HG02938 (cell line): ENCODE data around the gene DYNLRB1.
A peak's percentile ranks its signal among the peaks of the same experiment; 100 is the strongest.
"Not testable (repeated sequence)": the region's sequence is repeated elsewhere in the genome, so short reads cannot be mapped to it uniquely, and the experiment has no call there.

Experiments used
- ATAC-seq: cut with Tn5 transposase; IDR thresholded peaks from one replicate; pipeline ENCODE4 v1.9.1; 2021; ENCODE audit warnings: mild to moderate bottlenecking, moderate library complexity; ENCODE audit not compliant: unreplicated experiment

DYNLRB1 gene

GRCh38 chr20:34516247-34517113 is at the start of gene DYNLRB1:
Gene DYNLRB1 (plus strand): TSS chr20:34516422. CDS start chr20:34516459, 37 bp downstream.
- ATAC-seq = peak; percentile 65

GRCh38 chr20:34468951-34469350 is 47.3 kb upstream of the DYNLRB1 start:
- no peak for ATAC-seq

- no peak for ATAC-seq
These were observed 43.8 kb upstream of the DYNLRB1 start for GRCh38 chr20:34472246-34472925.

- no peak for ATAC-seq
These were observed 42.8 kb upstream of the DYNLRB1 start for GRCh38 chr20:34473262-34473883.

- no peak for ATAC-seq
These were observed 40.1 kb upstream of the DYNLRB1 start for GRCh38 chr20:34475979-34476736.

- ATAC-seq = no peak
These were observed 36.6 kb upstream of the DYNLRB1 start for GRCh38 chr20:34479627-34480026.

GRCh38 chr20:34482154-34482553 is 34.1 kb upstream of the DYNLRB1 start:
- not testable (repeated sequence) for ATAC-seq

- not testable (repeated sequence) for ATAC-seq
These were observed 32.5 kb upstream of the DYNLRB1 start for GRCh38 chr20:34483585-34484220.

- ATAC-seq = no peak
These were observed 31.1 kb upstream of the DYNLRB1 start for GRCh38 chr20:34485068-34485634.

- no peak for ATAC-seq
These were observed 24.8 kb upstream of the DYNLRB1 start for GRCh38 chr20:34491226-34491931.

- ATAC-seq = no peak
These were observed 24.2 kb upstream of the DYNLRB1 start for GRCh38 chr20:34491932-34492509.

- ATAC-seq = no peak
These were observed 22.6 kb upstream of the DYNLRB1 start for GRCh38 chr20:34493646-34494045.

- no peak for ATAC-seq
These were observed 20.9 kb upstream of the DYNLRB1 start for GRCh38 chr20:34495307-34495706.

- ATAC-seq = no peak
These were observed 20.3 kb upstream of the DYNLRB1 start for GRCh38 chr20:34495916-34496315.

GRCh38 chr20:34497596-34497995 is 18.6 kb upstream of the DYNLRB1 start:
- not testable (repeated sequence) for ATAC-seq

GRCh38 chr20:34500823-34501222 is 15.4 kb upstream of the DYNLRB1 start:
- no peak for ATAC-seq

- ATAC-seq = no peak
These were observed 9.7 kb upstream of the DYNLRB1 start for GRCh38 chr20:34506480-34506879.

GRCh38 chr20:34507702-34508413 is 8.4 kb upstream of the DYNLRB1 start:
- ATAC-seq = no peak
